GM18520 (cell line): ENCODE measurements around the gene ZFP3.
"Not testable (repeated sequence)": the region's sequence is repeated elsewhere in the genome, so short reads cannot be mapped to it uniquely, and the experiment has no call there.

Source experiments
- ATAC-seq: cut with Tn5 transposase; IDR thresholded peaks from one replicate; pipeline ENCODE4 v1.9.1; 2021; ENCODE audit not compliant: unreplicated experiment

ZFP3 gene

GRCh38 chr17:5136580-5137412 is 58.5 kb downstream of the ZFP3 start:
- not testable (repeated sequence) for ATAC-seq

DNA sequence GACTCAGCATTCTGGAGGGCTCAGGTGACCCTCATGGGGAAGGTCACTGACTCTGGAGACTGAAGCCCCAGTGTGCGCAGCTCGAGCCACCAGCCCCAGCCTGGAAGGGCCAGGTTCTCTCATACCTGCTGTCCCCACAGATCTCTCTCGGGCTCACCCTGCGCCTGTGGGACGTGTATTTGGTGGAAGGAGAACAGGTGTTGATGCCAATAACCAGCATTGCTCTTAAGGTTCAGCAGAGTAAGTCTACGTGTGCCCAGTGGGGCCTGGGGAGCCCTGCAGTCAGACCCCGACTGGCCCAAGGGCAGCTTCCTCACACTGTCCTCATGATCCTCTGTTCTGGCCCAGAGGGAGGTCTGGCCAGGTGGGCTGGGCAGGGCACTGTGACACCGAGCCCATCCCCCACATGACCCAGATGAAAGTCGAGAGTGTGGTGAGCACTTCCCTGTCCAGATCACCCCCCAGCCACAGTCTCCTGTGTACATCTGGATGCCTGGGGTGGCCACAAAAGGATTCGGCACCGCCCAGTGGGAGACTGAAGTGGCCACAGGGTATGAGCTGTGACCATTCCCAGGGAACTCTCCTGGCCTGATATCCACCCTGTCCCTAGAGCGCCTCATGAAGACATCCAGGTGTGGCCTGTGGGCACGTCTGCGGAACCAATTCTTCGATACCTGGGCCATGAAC is 59.4 kb downstream of the ZFP3 start:
- ATAC-seq: not testable (repeated sequence)

GRCh38 chr17:5138198-5138544 is 59.9 kb downstream of the ZFP3 start:
- ATAC-seq: not testable (repeated sequence)

GRCh38 chr17:5138616-5139457 is 60.6 kb downstream of the ZFP3 start:
- no peak for ATAC-seq

- ATAC-seq: no peak
These were observed 61.1 kb downstream of the ZFP3 start for GRCh38 chr17:5139458-5139732.

DNA sequence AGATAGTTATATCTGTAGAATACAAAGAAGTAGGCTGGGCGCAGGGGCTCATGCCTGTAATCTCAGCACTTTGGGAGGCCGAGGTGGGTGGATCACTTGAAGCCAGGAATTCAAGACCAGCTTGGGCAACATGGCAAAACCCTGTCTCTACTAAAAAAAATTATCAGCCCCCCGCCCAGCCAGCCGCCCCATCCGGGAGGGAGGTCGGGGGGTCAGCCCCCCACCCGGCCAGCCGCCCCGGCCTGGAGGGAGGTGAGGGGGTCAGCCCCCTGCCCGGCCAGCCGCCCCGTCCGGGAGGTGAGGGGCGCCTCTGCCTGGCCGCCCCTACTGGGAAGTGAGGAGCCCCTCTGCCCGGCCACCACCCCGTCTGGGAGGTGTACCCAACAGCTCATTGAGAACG is 64.6 kb downstream of the ZFP3 start:
- ATAC-seq: not testable (repeated sequence)
